Spleen (tissue), 11 donors: Measurements from ENCODE around the gene MASP1. TPM values are rescaled to one million over a fixed set of nuclear protein-coding genes. Genes with fewer than 3 reads are reported as not detected.

Experiments used
- DNase-seq: peaks from one replicate; pipeline ENCODE4 v3.0.0-alpha.2; 2020
- H3K27ac ChIP-seq, 8 donors: fragments of 200-600 bp; sonication (generic) in 7 of 8; 1 replicate in 4 of 8; 2 replicates in 4 of 8; pipeline versions ENCODE4 v1.5.0 to v1.8.0; 2016 to 2021; ENCODE audit warnings: inconsistent platforms in 4 of 8, mild to moderate bottlenecking in 4 of 8, moderate library complexity in 1 of 8
- H3K27me3 ChIP-seq, 7 donors: fragments of 200-600 bp; sonication (generic) in 6 of 7; replicated peaks in 1 of 7; 1 replicate in 4 of 7; 2 replicates in 3 of 7; pipeline versions ENCODE4 v1.5.0 to v1.8.0; 2016 to 2021; ENCODE audit warnings: inconsistent platforms in 3 of 7, mild to moderate bottlenecking in 1 of 7
- H3K36me3 ChIP-seq, 6 donors: fragments of 200-600 bp; sonication (generic) in 5 of 6; 1 replicate in 4 of 6; 2 replicates in 2 of 6; pipeline versions ENCODE4 v1.5.0 to v1.8.0; 2016 to 2021; ENCODE audit warnings: inconsistent platforms in 2 of 6
- H3K4me1 ChIP-seq, 6 donors: fragments of 200-600 bp; sonication (generic) in 5 of 6; 1 replicate in 3 of 6; 2 replicates in 3 of 6; pipeline versions ENCODE4 v1.5.0 to v1.8.0; 2016 to 2021; ENCODE audit warnings: inconsistent platforms in 3 of 6
- H3K4me3 ChIP-seq, 8 donors: fragments of 200-600 bp; sonication (generic) in 7 of 8; 1 replicate in 4 of 8; 2 replicates in 4 of 8; pipeline versions ENCODE4 v1.5.0 to v1.8.0; 2016 to 2021; ENCODE audit warnings: inconsistent platforms in 4 of 8, mild to moderate bottlenecking in 4 of 8, moderate library complexity in 2 of 8
- H3K9me3 ChIP-seq, 8 donors: fragments of 200-600 bp; sonication (generic) in 7 of 8; 1 replicate in 4 of 8; 2 replicates in 4 of 8; pipeline versions ENCODE4 v1.5.0 to v1.8.0; 2016 to 2021; ENCODE audit warnings: inconsistent platforms in 4 of 8
- POLR2A ChIP-seq, 3 donors: fragments of 450-650 bp; IDR thresholded peaks; one replicate each; pipeline ENCODE4 v1.5.1; 2017; ENCODE audit warnings: antibody characterized with exemption in 3 of 3, mild to moderate bottlenecking in 1 of 3
- POLR2AphosphoS5 ChIP-seq, 3 donors: sonication (generic); formaldehyde crosslinking; IDR thresholded peaks; one replicate each; pipeline ENCODE4 v1.5.1; 2017; ENCODE audit warnings: antibody characterized with exemption in 3 of 3
- WGBS, 5 donors: extraction: QIAGEN DNeasy Blood & Tissue Kit in 3 of 5; methylation state at CpG; one replicate each; pipeline versions ENCODE4 v1.1.5 to v1.1.7; 2013 to 2018; 5-methylcytosine and 5-hydroxymethylcytosine counted together
- intact Hi-C: fragments of 100-400 bp; cut with DNase I; formaldehyde crosslinking; loops from one replicate; pipeline ENCODE4 v1.15.0; 2023; ENCODE audit warnings: low total_unique reads
- polyA plus RNA-seq, 3 donors: library from polyadenylated mRNA; stranded (reverse); fragments of 200-250 nt; gene quantifications; one replicate each; pipeline ENCODE4 v1.2.1, GENCODE V29; 2013
- total RNA-seq, 7 donors: library from RNA; depleted of rRNA in 3 of 7; stranded (reverse); fragments of >200 nt in 3 of 7; fragmentation: NEBNext Ultra II Directional in 4 of 7; extraction: Animal tissue kit (Norgen Biotek cat#: 25700) in 4 of 7; gene quantifications; one replicate each; pipeline versions ENCODE4 v1.1.0 to v1.2.1, GENCODE V29; 2016 to 2021
- TF ChIP-seq, protein P1 (sequence below), 11 experiments: fragments of 200-600 bp in 7 of 11; fragments of 450-650 bp in 4 of 11; sonication (generic) in 4 of 11; IDR thresholded peaks in 8 of 11; conservative IDR thresholded peaks in 3 of 11; 1 replicate in 7 of 11; 2 replicates in 4 of 11; pipeline versions ENCODE4 v1.4.0 to v1.8.0; 2016 to 2021; ENCODE audit warnings: antibody characterized with exemption in 11 of 11, inconsistent platforms in 4 of 11, mild to moderate bottlenecking in 1 of 11
- donor health status: healthy with polysubstance abuse.
- donor health status: DM: no; HTN: no; CAD: no; lungs with moderate emphysema.
- donor health status: DM: no; HTN: no; CAD: no.
- donor health status: Bipolar disorder and iron deficiency.
- donor health status: healthy.
- donor health status: DM: no; HTN: no; CAD: no.
- donor health status: DM: yes; HTN: yes; CAD: no.

The MASP1 gene
- total and polyA plus RNA-seq, 10 donors: 0.05 to 1.9 (median 0.39) TPM; not detected in 2

DNA sequence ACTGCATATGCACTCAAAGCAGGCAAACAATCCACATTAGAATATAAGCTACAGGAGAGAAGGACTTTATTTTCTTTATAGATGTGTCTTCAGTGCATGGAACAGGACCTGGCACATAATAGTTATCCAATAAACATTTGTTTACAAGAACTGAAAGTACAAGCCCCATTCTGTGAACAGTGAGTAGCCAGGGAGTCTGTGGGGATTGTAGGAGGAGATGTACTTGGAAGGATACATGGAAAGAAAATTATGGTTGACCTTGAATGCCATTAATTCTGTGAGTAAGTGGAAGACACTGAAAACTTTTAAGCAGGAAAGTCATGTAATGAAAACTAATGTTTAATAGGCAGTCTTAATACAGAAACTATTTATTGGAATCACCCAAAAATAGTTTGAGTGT is 28.3 kb downstream of the MASP1 start:
- Histone ChIP-seq H3K27ac (no peak overlapping the region), H3K36me3 (no peaks in the 10 kb centered on the region), H3K4me1 (peaks cover 0 to 24% (median 0%) of the 10 kb centered on the region in 6 donors), H3K27me3 (peaks cover 0 to 63% (median 15%) of the 10 kb centered on the region in 7 donors), H3K4me3 (no peak overlapping the region), H3K9me3 (peaks cover 0 to 8% (median 0%) of the 10 kb centered on the region in 8 donors)
- no peak for DNase-seq
- no peak for TF ChIP-seq POLR2AphosphoS5 (IDR thresholded peaks at IDR 0.05)
- TF ChIP-seq, protein P1, sequence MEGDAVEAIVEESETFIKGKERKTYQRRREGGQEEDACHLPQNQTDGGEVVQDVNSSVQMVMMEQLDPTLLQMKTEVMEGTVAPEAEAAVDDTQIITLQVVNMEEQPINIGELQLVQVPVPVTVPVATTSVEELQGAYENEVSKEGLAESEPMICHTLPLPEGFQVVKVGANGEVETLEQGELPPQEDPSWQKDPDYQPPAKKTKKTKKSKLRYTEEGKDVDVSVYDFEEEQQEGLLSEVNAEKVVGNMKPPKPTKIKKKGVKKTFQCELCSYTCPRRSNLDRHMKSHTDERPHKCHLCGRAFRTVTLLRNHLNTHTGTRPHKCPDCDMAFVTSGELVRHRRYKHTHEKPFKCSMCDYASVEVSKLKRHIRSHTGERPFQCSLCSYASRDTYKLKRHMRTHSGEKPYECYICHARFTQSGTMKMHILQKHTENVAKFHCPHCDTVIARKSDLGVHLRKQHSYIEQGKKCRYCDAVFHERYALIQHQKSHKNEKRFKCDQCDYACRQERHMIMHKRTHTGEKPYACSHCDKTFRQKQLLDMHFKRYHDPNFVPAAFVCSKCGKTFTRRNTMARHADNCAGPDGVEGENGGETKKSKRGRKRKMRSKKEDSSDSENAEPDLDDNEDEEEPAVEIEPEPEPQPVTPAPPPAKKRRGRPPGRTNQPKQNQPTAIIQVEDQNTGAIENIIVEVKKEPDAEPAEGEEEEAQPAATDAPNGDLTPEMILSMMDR (IDR thresholded peaks at IDR 0.05 in 8 of 11, conservative IDR thresholded peaks at IDR 0.05 in 3 of 11): no peak
- no peak for TF ChIP-seq POLR2A (IDR thresholded peaks at IDR 0.05)
- intact Hi-C loops: no loop called here

DNA sequence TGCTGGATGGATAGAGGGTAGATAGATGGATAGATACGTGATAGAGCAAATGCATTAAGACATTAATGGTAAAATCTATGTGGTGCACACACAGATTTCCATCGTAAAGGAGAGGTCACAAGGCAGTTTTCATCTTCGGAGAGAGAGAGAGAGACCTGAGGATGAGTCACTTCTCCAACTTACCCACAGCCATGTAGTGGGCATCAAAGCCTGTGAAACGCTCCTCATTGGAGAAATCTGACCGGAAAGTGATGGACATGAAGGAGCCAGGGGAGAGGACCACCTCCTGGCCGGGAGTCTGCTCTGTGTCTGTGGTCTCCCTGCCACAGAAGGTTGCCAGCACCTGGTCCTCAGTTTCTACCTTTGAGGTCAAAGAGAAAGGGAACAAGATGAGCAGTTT is 29.2 kb downstream of the MASP1 start:
- intact Hi-C loops: no loop called here
- Histone ChIP-seq H3K4me1 (peaks cover 0 to 24% (median 0%) of the 10 kb centered on the region in 6 donors), H3K4me3 (no peak overlapping the region), H3K9me3 (peaks cover 0 to 3% (median 0%) of the 10 kb centered on the region in 8 donors), H3K36me3 (no peaks in the 10 kb centered on the region), H3K27me3 (peaks cover 0 to 57% (median 15%) of the 10 kb centered on the region in 7 donors), H3K27ac (no peak overlapping the region)
- WGBS, 5 donors: 80 to 92% (median 84%) methylated on average over 6 of the region's 6 CpGs
- no peak for DNase-seq
- TF ChIP-seq, protein P1 (IDR thresholded peaks at IDR 0.05 in 8 of 11, conservative IDR thresholded peaks at IDR 0.05 in 3 of 11): no peak
- no peak for TF ChIP-seq POLR2AphosphoS5 (IDR thresholded peaks at IDR 0.05)
- TF ChIP-seq POLR2A (IDR thresholded peaks at IDR 0.05): no peak

DNA sequence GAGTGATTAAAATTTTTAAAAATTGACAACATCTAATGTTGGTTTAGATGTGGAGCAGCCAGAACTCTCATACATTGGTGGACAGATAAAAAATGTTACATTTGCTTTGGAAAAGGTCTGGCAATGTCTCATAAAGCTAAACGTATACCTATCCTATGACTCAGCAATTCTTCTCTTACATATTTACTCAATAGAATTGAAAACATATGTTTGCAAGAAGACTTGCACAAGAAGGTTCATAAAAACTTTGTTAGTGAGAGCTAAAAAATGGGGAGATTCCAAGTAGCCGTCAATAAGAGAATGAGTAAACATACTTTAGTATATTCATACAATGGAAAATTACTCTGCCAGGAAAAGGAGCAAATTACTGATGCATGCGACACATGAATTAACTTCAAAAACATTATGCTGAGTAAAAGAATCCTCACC is 30.0 kb downstream of the MASP1 start:
- Histone ChIP-seq H3K27me3 (peaks cover 0 to 49% (median 15%) of the 10 kb centered on the region in 7 donors), H3K9me3 (peaks cover 0 to 3% (median 0%) of the 10 kb centered on the region in 8 donors), H3K27ac (no peak overlapping the region), H3K4me3 (no peak overlapping the region), H3K36me3 (no peaks in the 10 kb centered on the region), H3K4me1 (peaks cover 0 to 24% (median 0%) of the 10 kb centered on the region in 6 donors)
- DNase-seq: no peak
- no peak for TF ChIP-seq POLR2AphosphoS5 (IDR thresholded peaks at IDR 0.05)
- TF ChIP-seq, protein P1 (IDR thresholded peaks at IDR 0.05 in 8 of 11, conservative IDR thresholded peaks at IDR 0.05 in 3 of 11): no peak
- no peak for TF ChIP-seq POLR2A (IDR thresholded peaks at IDR 0.05)
- WGBS, 5 donors: 88 to 94% (median 91%) methylated on average over 3 of the region's 3 CpGs
- intact Hi-C loops: no loop called here

DNA sequence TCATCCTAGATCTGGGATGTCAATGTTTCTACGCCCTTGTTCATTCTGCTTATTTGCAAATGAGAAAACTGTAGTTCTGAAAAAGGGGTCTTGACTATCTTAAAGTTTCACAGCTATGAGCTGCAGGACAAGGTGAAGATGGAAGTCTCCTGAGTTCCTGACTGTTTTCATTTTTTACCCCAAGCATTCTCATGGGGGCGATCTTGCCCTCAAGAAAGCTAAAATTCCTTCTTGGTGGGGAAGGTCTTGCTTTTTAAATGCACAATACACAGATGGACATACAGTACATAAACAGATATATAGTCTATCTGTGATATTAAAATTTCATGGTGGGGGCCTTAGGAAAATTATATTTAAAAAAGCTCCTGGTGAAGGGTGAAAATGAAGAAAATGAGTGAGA is 32.4 kb downstream of the MASP1 start:
- H3K36me3 ChIP-seq: no peaks in the 10 kb centered on the region
- no peak for DNase-seq
- H3K4me3 ChIP-seq: no peak overlapping the region
- TF ChIP-seq POLR2A (IDR thresholded peaks at IDR 0.05): no peak
- TF ChIP-seq, protein P1 (IDR thresholded peaks at IDR 0.05 in 8 of 11, conservative IDR thresholded peaks at IDR 0.05 in 3 of 11): no peak
- no peak for TF ChIP-seq POLR2AphosphoS5 (IDR thresholded peaks at IDR 0.05)
- peaks cover 0 to 3% (median 0%) of the 10 kb centered on the region in 8 donors for H3K9me3 ChIP-seq
- no peak overlapping the region for H3K27ac ChIP-seq
- WGBS, 5 donors: 63 to 86% (median 84%) methylated on average over 2 of the region's 2 CpGs
- H3K27me3 ChIP-seq: peaks cover 0 to 46% (median 15%) of the 10 kb centered on the region in 7 donors
- peaks cover 0 to 6% (median 0%) of the 10 kb centered on the region in 6 donors for H3K4me1 ChIP-seq
- intact Hi-C loops: no loop called here
